Fibroblast of mammary gland (primary cell): ENCODE data around the gene PP2D1.
"Not testable (repeated sequence)": the region's sequence is repeated elsewhere in the genome, so short reads cannot be mapped to it uniquely, and the experiment has no call there.

Experiments used
- DNase-seq: peaks from one replicate; pipeline ENCODE4 v3.0.0-alpha.2; 2010; ENCODE audit warnings: low read depth
- H3K4me3 ChIP-seq: 2 replicates; pipeline ENCODE4 v1.5.1; 2011; ENCODE audit warnings: low read depth, mild to moderate bottlenecking, low read length, moderate library complexity; ENCODE audit not compliant: control insufficient read depth
- CTCF ChIP-seq: conservative IDR thresholded peaks from 2 replicates; pipeline ENCODE4 v1.5.1; 2011; ENCODE audit warnings: low read depth, low read length, inconsistent platforms; ENCODE audit not compliant: control insufficient read depth, insufficient read depth

The PP2D1 gene

GRCh38 chr3:20007960-20008359, 4.1 kb downstream of the PP2D1 start:
- no peak for TF ChIP-seq CTCF
- no peak overlapping the region for H3K4me3 ChIP-seq
- DNase-seq = no peak

GRCh38 chr3:20001932-20002331, 10.1 kb downstream of the PP2D1 start:
- no peak for TF ChIP-seq CTCF
- H3K4me3 ChIP-seq = no peak overlapping the region
- DNase-seq = no peak

GRCh38 chr3:19997502-19997901, 14.6 kb downstream of the PP2D1 start:
- no peak for DNase-seq
- TF ChIP-seq CTCF = no peak
- no peak overlapping the region for H3K4me3 ChIP-seq

- TF ChIP-seq CTCF = no peak
- DNase-seq = peak; percentile 12
- H3K4me3 ChIP-seq = no peak overlapping the region
These were observed 17.3 kb downstream of the PP2D1 start for GRCh38 chr3:19994796-19995195.

- DNase-seq, H3K4me3 ChIP-seq: not testable (repeated sequence)
These were observed 23.2 kb downstream of the PP2D1 start for GRCh38 chr3:19988904-19989303.

GRCh38 chr3:19972054-19972453, 40.0 kb downstream of the PP2D1 start:
- peak; percentile 12 for DNase-seq
- no peak for TF ChIP-seq CTCF
- no peak overlapping the region for H3K4me3 ChIP-seq

- no peak overlapping the region for H3K4me3 ChIP-seq
- TF ChIP-seq CTCF = no peak
- no peak for DNase-seq
These were observed 41.7 kb downstream of the PP2D1 start for GRCh38 chr3:19970327-19970726.
